ENCODE data around the gene DCHS1. TPM values are rescaled to one million over a fixed set of nuclear protein-coding genes. Genes with fewer than 3 reads are reported as not detected.
A peak's percentile ranks its signal among the peaks of the same experiment; 100 is the strongest.

Gene DCHS1
- total and polyA plus RNA-seq, 4 donors: 29.1 to 43.6 (median 40.8) TPM

DNA sequence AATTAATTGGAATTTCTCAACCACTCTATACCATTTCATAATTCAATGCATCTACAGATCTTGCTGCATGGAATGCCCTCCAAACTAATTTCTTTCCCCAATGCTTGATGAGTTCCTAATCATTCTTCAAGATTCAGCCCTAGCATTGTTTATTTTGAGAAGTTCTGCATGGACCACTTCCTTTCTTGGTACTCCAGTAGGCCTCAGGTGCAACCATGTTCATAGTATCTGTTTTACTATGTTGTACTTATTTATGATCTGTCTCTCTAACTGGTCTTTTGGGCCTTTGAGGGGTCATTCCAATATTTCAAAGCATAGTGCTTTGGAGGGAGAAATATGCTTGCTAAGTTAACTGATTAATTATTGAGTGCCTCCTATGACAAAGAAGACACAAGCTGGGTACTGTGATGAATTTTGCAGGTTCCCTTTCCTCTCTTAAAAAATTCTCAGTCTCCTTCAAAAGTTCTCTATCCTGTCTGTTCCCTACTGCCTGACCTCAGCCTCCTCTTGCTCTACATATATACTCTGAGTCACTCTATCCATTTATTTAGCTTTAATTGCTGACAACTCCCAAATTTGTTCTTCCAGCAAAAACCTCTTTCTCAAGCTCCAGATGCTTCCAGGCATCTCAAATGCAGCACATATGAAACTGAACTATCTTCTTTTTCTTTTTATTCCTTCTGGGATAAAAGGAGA, 18.1 kb upstream of the DCHS1 start:
- H3K4me3 ChIP-seq (ENCODE audit: low read depth, low read length): no peak overlapping the region
- no peaks in the 10 kb centered on the region for H3K9me3 ChIP-seq (ENCODE audit: control insufficient read depth, insufficient read depth, low read length)
- no peak overlapping the region for H3K27ac ChIP-seq (ENCODE audit: low read depth, low read length)
- no peaks in the 10 kb centered on the region for H3K4me1 ChIP-seq (ENCODE audit: control insufficient read depth, insufficient read depth, low read length)
- no peaks in the 10 kb centered on the region for H3K27me3 ChIP-seq (ENCODE audit: control insufficient read depth, insufficient read depth, low read length)
- H3K36me3 ChIP-seq (ENCODE audit: control insufficient read depth, insufficient read depth, low read length): no peaks in the 10 kb centered on the region
- DNase-seq (ENCODE audit: low read depth in 4 of 6, low spot score in 6 of 6): no peak

DNA sequence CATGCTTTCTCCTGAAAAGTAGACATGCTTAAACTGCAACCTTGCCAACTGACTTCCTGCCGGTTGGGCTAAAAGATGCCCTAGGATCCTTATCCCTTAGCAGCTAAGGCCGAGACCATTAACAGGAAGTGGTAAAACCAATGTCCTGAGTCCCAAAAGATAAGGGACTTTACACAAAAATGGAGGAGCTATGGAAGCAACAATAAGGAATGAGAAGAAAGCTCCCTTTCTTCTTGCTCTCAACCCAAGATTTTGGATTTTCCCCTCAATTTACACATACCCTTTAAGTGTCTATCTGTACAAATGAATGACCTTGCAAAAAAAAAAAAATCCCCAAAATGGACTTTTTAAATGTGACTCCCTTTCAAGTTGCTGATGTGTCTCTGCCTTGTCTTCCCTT, 16.4 kb upstream of the DCHS1 start:
- no peak for DNase-seq (ENCODE audit: low read depth in 4 of 6, low spot score in 6 of 6)
- no peaks in the 10 kb centered on the region for H3K4me1 ChIP-seq (ENCODE audit: control insufficient read depth, insufficient read depth, low read length)
- H3K9me3 ChIP-seq (ENCODE audit: control insufficient read depth, insufficient read depth, low read length): no peaks in the 10 kb centered on the region
- no peak overlapping the region for H3K27ac ChIP-seq (ENCODE audit: low read depth, low read length)
- WGBS (ENCODE audit: insufficient coverage): 82% methylated on average over 2 of the region's 2 CpGs
- no peaks in the 10 kb centered on the region for H3K36me3 ChIP-seq (ENCODE audit: control insufficient read depth, insufficient read depth, low read length)
- H3K4me3 ChIP-seq (ENCODE audit: low read depth, low read length): no peak overlapping the region
- H3K27me3 ChIP-seq (ENCODE audit: control insufficient read depth, insufficient read depth, low read length): no peaks in the 10 kb centered on the region

DNA sequence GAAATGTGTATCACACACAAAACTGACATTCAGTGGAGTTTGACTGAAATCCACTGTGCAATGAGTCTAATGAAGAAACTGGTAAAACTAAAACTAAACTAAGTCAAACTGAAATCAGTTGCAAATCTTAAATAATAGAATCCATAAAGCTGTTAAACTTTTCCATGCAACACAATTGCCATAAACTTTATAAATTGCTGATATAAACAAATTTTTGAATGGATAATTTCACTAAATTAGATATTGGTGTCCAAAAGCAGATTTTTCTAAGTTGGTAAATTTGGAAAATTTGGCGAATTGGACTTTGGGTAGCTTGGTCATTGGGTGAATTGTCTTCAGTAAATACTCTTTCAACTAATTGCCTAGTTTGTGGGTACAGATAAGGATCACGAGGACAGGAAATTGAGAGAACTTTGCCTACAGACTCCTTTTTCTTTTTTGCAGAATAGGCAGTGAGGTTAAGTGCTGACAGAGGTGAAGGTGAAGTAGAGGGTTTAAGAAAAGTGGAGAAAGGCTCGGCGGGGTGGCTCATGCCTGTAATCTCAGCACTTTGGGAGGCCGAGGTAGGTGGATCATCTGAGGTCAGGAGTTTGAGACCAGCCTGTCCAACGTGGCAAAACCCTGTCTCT, 14.7 kb upstream of the DCHS1 start:
- Histone ChIP-seq H3K27ac (ENCODE audit: low read depth, low read length) (no peak overlapping the region), H3K36me3 (ENCODE audit: control insufficient read depth, insufficient read depth, low read length) (no peaks in the 10 kb centered on the region), H3K4me3 (ENCODE audit: low read depth, low read length) (no peak overlapping the region), H3K27me3 (ENCODE audit: control insufficient read depth, insufficient read depth, low read length) (no peaks in the 10 kb centered on the region), H3K4me1 (ENCODE audit: control insufficient read depth, insufficient read depth, low read length) (no peaks in the 10 kb centered on the region), H3K9me3 (ENCODE audit: control insufficient read depth, insufficient read depth, low read length) (no peaks in the 10 kb centered on the region)
- DNase-seq (ENCODE audit: low read depth in 4 of 6, low spot score in 6 of 6): no peak
- WGBS (ENCODE audit: insufficient coverage): no CpG with 5 or more reads among the region's 6 CpGs

DNA sequence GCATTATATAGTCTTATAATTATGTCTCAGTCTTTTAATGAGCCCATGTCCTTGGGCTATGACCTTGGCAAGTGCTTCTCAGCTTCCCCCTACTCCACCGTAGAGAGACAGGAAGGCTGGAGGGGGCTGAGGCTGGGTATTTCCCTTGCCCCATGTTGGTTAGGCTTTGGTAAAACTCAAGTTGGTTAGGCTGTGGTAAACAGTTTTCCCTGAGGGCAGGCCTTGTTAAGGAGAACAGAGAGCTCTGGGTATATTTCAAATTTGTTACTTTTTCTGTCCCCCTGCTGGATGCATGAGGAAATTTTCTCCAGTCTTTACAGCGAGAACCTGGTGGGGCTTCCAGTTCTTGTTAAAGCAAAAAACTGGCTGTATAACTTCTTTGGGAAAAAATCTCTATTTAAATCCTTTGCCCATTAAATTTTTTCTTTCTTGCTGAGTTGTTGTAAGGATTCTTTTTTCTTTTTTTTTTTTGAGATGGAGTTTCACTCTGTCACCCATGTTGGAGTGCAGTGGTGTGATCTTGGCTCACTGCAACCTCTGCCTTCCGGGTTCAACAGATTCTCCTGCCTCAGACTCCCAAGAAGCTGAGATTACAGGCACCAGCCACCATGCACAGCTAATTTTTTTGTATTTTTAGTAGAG, 12.2 kb upstream of the DCHS1 start:
- Histone ChIP-seq H3K4me3 (ENCODE audit: low read depth, low read length) (no peak overlapping the region), H3K36me3 (ENCODE audit: control insufficient read depth, insufficient read depth, low read length) (no peaks in the 10 kb centered on the region), H3K4me1 (ENCODE audit: control insufficient read depth, insufficient read depth, low read length) (no peaks in the 10 kb centered on the region), H3K9me3 (ENCODE audit: control insufficient read depth, insufficient read depth, low read length) (no peaks in the 10 kb centered on the region), H3K27me3 (ENCODE audit: control insufficient read depth, insufficient read depth, low read length) (no peaks in the 10 kb centered on the region), H3K27ac (ENCODE audit: low read depth, low read length) (no peak overlapping the region)
- no CpG with 5 or more reads among the region's 3 CpGs for WGBS (ENCODE audit: insufficient coverage)
- DNase-seq (ENCODE audit: low read depth in 4 of 6, low spot score in 6 of 6): peak in 1 of 6 donors; percentile 12

DNA sequence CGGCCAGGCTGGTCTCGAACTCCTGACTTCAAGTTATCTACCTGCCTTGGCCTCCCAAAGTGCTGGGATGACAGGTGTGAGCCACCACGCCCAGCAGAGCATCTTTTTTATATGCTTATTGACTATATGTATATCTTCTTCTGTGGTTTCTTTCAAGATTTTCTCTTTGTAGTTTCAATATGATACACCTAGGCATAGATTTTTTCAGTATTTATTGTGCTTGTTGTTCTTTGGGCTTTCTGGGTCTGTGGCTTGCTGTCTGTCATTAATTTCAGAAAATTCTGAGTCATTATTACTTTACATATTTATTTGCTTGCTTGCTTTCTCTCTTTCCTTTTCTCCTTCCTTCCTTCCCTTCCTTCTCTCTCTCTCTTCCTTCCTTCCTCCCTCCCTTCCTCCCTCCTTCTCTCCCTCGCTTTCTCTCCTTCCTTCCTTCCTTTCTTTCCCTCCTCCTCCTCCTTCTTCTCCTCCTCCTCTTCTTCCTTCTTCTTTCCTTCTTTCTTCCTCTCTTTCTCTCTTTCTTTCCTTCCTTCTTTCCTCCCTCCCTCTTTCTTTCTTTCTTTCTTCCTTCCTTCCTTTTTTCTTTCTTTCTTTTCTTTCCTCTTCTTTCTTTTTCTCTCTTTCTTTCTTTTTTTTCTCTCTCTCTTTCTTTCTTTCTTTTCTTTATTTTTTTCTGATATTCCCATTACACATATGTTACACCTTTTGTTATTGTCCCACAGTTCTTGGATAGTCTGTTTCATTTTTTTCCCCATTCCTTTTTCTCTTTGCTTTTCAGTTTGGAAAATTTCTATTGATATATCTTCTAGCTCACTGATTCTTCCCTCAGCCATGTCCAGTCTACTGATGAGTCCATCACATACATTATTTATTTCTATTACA, 10.9 kb upstream of the DCHS1 start:
- Histone ChIP-seq H3K9me3 (ENCODE audit: control insufficient read depth, insufficient read depth, low read length) (no peaks in the 10 kb centered on the region), H3K27ac (ENCODE audit: low read depth, low read length) (no peak overlapping the region), H3K4me1 (ENCODE audit: control insufficient read depth, insufficient read depth, low read length) (no peaks in the 10 kb centered on the region), H3K4me3 (ENCODE audit: low read depth, low read length) (no peak overlapping the region), H3K36me3 (ENCODE audit: control insufficient read depth, insufficient read depth, low read length) (no peaks in the 10 kb centered on the region), H3K27me3 (ENCODE audit: control insufficient read depth, insufficient read depth, low read length) (no peaks in the 10 kb centered on the region)
- no peak for DNase-seq (ENCODE audit: low read depth in 4 of 6, low spot score in 6 of 6)
- 88% methylated on average over 1 of the region's 4 CpGs for WGBS (ENCODE audit: insufficient coverage)

DNA sequence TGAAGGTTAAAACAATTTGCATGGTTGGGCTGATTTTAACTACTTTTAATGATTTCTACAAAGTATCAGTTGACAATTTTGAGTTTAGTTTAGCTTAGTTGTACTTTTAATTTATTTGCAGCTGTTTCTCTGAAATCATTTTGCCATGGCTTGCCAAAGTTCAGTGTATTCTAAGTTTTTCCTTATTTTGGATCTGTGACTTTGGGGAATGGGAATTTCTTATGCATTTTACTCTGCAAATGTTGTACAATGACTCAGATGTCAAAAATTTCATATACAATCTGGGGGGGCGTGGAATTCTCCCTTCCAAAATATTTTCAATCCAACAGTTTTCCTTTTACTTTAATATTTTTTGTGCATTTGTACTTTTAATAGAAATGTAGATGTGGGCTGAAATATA, 8.9 kb upstream of the DCHS1 start:
- Histone ChIP-seq H3K4me3 (ENCODE audit: low read depth, low read length) (no peak overlapping the region), H3K36me3 (ENCODE audit: control insufficient read depth, insufficient read depth, low read length) (no peaks in the 10 kb centered on the region), H3K27me3 (ENCODE audit: control insufficient read depth, insufficient read depth, low read length) (no peaks in the 10 kb centered on the region), H3K4me1 (ENCODE audit: control insufficient read depth, insufficient read depth, low read length) (no peaks in the 10 kb centered on the region), H3K27ac (ENCODE audit: low read depth, low read length) (no peak overlapping the region), H3K9me3 (ENCODE audit: control insufficient read depth, insufficient read depth, low read length) (no peaks in the 10 kb centered on the region)
- DNase-seq (ENCODE audit: low read depth in 4 of 6, low spot score in 6 of 6): no peak
- no CpG with 5 or more reads among the region's 1 CpG for WGBS (ENCODE audit: insufficient coverage)

DNA sequence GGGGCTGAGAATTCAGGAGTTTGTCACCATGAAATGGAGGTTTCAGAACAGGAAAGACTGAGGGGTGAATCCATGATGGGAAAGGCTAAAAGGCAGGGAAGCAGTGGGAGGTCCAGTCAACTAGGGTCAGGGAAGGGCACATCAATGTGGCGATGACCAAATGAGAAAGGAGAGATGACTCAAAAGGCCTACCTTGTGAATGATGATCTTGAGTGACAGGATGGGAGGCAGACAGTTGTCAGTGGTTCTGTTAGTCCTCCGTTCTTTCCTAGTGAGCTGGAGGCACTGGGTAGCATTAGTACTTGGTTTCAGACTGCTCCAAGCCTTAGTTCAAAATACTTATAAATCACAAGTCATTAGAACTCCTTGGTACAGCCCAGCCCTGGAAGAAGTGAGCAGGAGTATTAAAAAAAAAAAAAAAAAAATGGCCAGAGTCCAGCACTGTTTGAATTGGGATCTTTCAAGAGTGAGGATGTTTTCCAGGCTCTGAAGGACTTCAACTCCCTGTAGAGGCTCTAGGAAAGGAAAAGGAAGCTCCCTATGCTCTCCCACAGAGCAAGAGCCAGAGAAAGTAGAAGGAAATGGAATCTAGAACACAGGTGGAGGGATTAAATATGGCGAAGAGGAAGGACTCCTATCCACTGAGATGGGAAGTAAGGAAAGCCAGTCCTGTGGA, 8.3 kb upstream of the DCHS1 start:
- 83% methylated on average over 1 of the region's 3 CpGs for WGBS (ENCODE audit: insufficient coverage)
- Histone ChIP-seq H3K27me3 (ENCODE audit: control insufficient read depth, insufficient read depth, low read length) (no peaks in the 10 kb centered on the region), H3K9me3 (ENCODE audit: control insufficient read depth, insufficient read depth, low read length) (no peaks in the 10 kb centered on the region), H3K4me1 (ENCODE audit: control insufficient read depth, insufficient read depth, low read length) (no peaks in the 10 kb centered on the region), H3K36me3 (ENCODE audit: control insufficient read depth, insufficient read depth, low read length) (no peaks in the 10 kb centered on the region), H3K27ac (ENCODE audit: low read depth, low read length) (no peak overlapping the region), H3K4me3 (ENCODE audit: low read depth, low read length) (no peak overlapping the region)
- no peak for DNase-seq (ENCODE audit: low read depth in 4 of 6, low spot score in 6 of 6)

DNA sequence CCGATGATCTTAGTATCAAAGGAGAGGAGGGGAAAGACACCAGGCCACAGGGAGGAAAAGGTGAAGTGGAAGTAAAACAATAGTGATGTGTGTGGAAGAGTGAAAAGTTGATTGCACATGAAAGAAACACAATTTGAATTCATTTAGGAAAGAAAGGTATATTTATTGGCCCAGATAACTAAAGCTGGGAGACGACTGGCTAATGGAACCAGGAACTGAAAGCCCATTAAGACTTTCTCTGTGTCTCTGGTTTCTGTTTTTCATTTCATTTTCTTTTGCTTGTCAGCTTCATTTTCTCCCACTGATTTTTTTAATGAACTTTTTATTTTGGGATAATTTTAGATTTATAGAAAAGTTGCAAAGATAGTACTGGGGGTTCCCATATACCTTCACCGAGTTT, 5.1 kb upstream of the DCHS1 start:
- Histone ChIP-seq H3K4me3 (ENCODE audit: low read depth, low read length) (no peak overlapping the region), H3K4me1 (ENCODE audit: control insufficient read depth, insufficient read depth, low read length) (peaks cover 7% of the 10 kb centered on the region), H3K36me3 (ENCODE audit: control insufficient read depth, insufficient read depth, low read length) (no peaks in the 10 kb centered on the region), H3K27ac (ENCODE audit: low read depth, low read length) (no peak overlapping the region), H3K27me3 (ENCODE audit: control insufficient read depth, insufficient read depth, low read length) (peaks cover 4% of the 10 kb centered on the region), H3K9me3 (ENCODE audit: control insufficient read depth, insufficient read depth, low read length) (no peaks in the 10 kb centered on the region)
- 100% methylated on average over 2 of the region's 3 CpGs for WGBS (ENCODE audit: insufficient coverage)
- no peak for DNase-seq (ENCODE audit: low read depth in 4 of 6, low spot score in 6 of 6)

DNA sequence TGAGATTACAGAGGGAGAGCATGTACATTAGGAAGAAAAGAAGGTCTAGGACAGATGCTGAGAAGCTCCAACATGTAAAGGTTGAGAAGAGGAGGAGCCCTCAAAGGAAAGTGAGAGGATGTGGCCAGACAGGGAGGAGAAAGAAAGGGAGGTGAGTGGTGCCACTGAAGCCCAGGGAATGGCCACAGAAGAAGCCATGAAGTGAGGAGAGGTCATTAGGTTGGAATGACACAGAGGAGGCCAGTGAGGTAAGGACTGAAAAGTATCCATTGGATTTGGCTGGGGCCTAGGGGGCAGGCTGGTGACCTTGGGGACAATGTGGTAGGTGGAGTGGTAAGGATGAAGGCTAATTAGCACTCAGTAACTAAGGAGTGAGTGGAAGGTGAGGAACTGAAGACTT, 3.0 kb upstream of the DCHS1 start:
- Histone ChIP-seq H3K36me3 (ENCODE audit: control insufficient read depth, insufficient read depth, low read length) (no peaks in the 10 kb centered on the region), H3K27me3 (ENCODE audit: control insufficient read depth, insufficient read depth, low read length) (peaks cover 4% of the 10 kb centered on the region), H3K9me3 (ENCODE audit: control insufficient read depth, insufficient read depth, low read length) (no peaks in the 10 kb centered on the region), H3K4me1 (ENCODE audit: control insufficient read depth, insufficient read depth, low read length) (peaks cover 16% of the 10 kb centered on the region), H3K4me3 (ENCODE audit: low read depth, low read length) (no peak overlapping the region), H3K27ac (ENCODE audit: low read depth, low read length) (no peak overlapping the region)
- DNase-seq (ENCODE audit: low read depth in 4 of 6, low spot score in 6 of 6): no peak

Measured in spinal cord (tissue), 10 donors.